PC-9 (cell line): ENCODE data around the gene SPOCK3. TPM values are rescaled to one million over a fixed set of nuclear protein-coding genes. Genes with fewer than 3 reads are reported as not detected.

Experiments used
- BruUV-seq: library from RNA; stranded (reverse); fragments of 400-500 nt; replicated peaks from 2 replicates; lab custom pipeline; 2021; lab: Mats Ljungman, UMichigan
- CTCF ChIA-PET: fragments of 300-600 bp; sonication (Branson Sonifier 250); formaldehyde crosslinking; loops from one replicate; lab custom pipeline; 2022; ENCODE audit warnings: antibody characterized with exemption; lab: Charles Lee
- POLR2A ChIA-PET: fragments of 300-600 bp; sonication (Branson Sonifier 250); formaldehyde crosslinking; loops from one replicate; lab custom pipeline; 2022; ENCODE audit warnings: antibody characterized with exemption; ENCODE audit not compliant: unreplicated experiment; lab: Charles Lee
- DNase-seq, 2 experiments: peaks; one replicate each; pipeline versions ENCODE4 v3.0.0 to v3.0.0-alpha.2; 2015 to 2022; ENCODE audit warnings: mixed read lengths in 1 of 2
- H2AFZ ChIP-seq: fragments of 200-600 bp; sonication (generic); 2 replicates; pipeline ENCODE4 v1.8.1; 2017; ENCODE audit warnings: antibody characterized with exemption
- H3F3A ChIP-seq: fragments of 200-600 bp; sonication (generic); 2 replicates; pipeline ENCODE4 v1.8.1; 2017; ENCODE audit warnings: antibody characterized with exemption, mild to moderate bottlenecking, low read depth; ENCODE audit not compliant: insufficient read depth
- H3K27ac ChIP-seq: fragments of 200-600 bp; sonication (generic); 2 replicates; pipeline ENCODE4 v1.6.1; 2016; ENCODE audit warnings: mixed run types
- H3K27me3 ChIP-seq: fragments of 200-600 bp; sonication (generic); 2 replicates; pipeline ENCODE4 v1.6.1; 2016; ENCODE audit warnings: low read depth, mixed run types; ENCODE audit not compliant: insufficient read depth
- H3K36me3 ChIP-seq: fragments of 200-600 bp; sonication (generic); 2 replicates; pipeline ENCODE4 v1.6.1; 2016; ENCODE audit warnings: low read depth, mixed run types
- H3K4me1 ChIP-seq: fragments of 200-600 bp; sonication (generic); replicated peaks from 2 replicates; pipeline ENCODE4 v1.6.1; 2016; ENCODE audit warnings: mixed run types; ENCODE audit not compliant: insufficient read depth
- H3K4me2 ChIP-seq: fragments of 200-600 bp; sonication (generic); 2 replicates; pipeline ENCODE4 v1.6.1; 2017; ENCODE audit warnings: mixed run types
- H3K4me3 ChIP-seq: fragments of 200-600 bp; sonication (generic); 2 replicates; pipeline ENCODE4 v1.6.1; 2016; ENCODE audit warnings: mixed run types
- H3K79me2 ChIP-seq: fragments of 200-600 bp; sonication (generic); 2 replicates; pipeline ENCODE4 v1.6.1; 2017; ENCODE audit warnings: low read depth, mixed run types
- H3K9me2 ChIP-seq: fragments of 200-600 bp; sonication (generic); 2 replicates; pipeline ENCODE4 v1.8.1; 2017; ENCODE audit warnings: mild to moderate bottlenecking; ENCODE audit not compliant: insufficient read depth
- H3K9me3 ChIP-seq: fragments of 200-600 bp; sonication (generic); 2 replicates; pipeline ENCODE4 v1.8.1; 2016; ENCODE audit warnings: low read depth; ENCODE audit not compliant: insufficient read depth
- H4K20me1 ChIP-seq: fragments of 200-600 bp; sonication (generic); 2 replicates; pipeline ENCODE4 v1.8.1; 2017; ENCODE audit not compliant: insufficient read depth
- CTCF ChIP-seq: fragments of 200-600 bp; sonication (generic); conservative IDR thresholded peaks from 2 replicates; pipeline ENCODE4 v1.6.1; 2017; ENCODE audit warnings: mixed run types, antibody characterized with exemption, mild to moderate bottlenecking, moderate library complexity
- EZH2 ChIP-seq: fragments of 200-600 bp; sonication (generic); IDR thresholded peaks from 2 replicates; pipeline ENCODE4 v1.8.0; 2017; ENCODE audit warnings: antibody characterized with exemption, low read depth
- intact Hi-C: fragments of 100-400 bp; cut with micrococcal nuclease; formaldehyde crosslinking; loops from one replicate; pipeline ENCODE4 v1.10.0; 2022; ENCODE audit not compliant: unreplicated experiment
- total RNA-seq: library from RNA; stranded (reverse); gene quantifications from 2 replicates; pipeline ENCODE4 v1.2.3, GENCODE V29; 2021

Gene SPOCK3
- total RNA-seq, 1 experiment from 2014 or later: not detected

- Histone ChIP-seq H3K4me1 (no peaks in the 10 kb centered on the region), H3K9me2 (no peaks in the 10 kb centered on the region), H2AFZ (no peak overlapping the region), H3K36me3 (no peaks in the 10 kb centered on the region), H3K79me2 (no peaks in the 10 kb centered on the region), H3K9me3 (no peaks in the 10 kb centered on the region), H3K4me3 (no peak overlapping the region), H3K4me2 (no peak overlapping the region), H4K20me1 (no peaks in the 10 kb centered on the region), H3K27me3 (no peaks in the 10 kb centered on the region), H3K27ac (no peak overlapping the region), H3F3A (no peaks in the 10 kb centered on the region)
- no peak for DNase-seq
- BruUV-seq: no TSS peak
- TF ChIP-seq CTCF: no peak
- no peak for TF ChIP-seq EZH2
- CTCF ChIA-PET: no interaction called here
- POLR2A ChIA-PET: no interaction called here
- intact Hi-C loops: no loop called here
Measured at GRCh38 chr4:166734797-166735196, 499.5 kb downstream of the SPOCK3 start.

GRCh38 chr4:166733686-166734085, 500.6 kb downstream of the SPOCK3 start:
- TF ChIP-seq CTCF (no peak), EZH2 (no peak)
- H3K27ac ChIP-seq: no peak overlapping the region
- no peak overlapping the region for H3K4me3 ChIP-seq
- DNase-seq: no peak
- no peaks in the 10 kb centered on the region for H3K9me2 ChIP-seq
- intact Hi-C loops: no loop called here
- ChIA-PET POLR2A (no interaction called here), CTCF (no interaction called here)
- H3K27me3 ChIP-seq: no peaks in the 10 kb centered on the region
- no TSS peak for BruUV-seq
- no peak overlapping the region for H3K4me2 ChIP-seq
- H2AFZ ChIP-seq: no peak overlapping the region
- no peaks in the 10 kb centered on the region for H4K20me1 ChIP-seq
- H3K79me2 ChIP-seq: no peaks in the 10 kb centered on the region
- H3K9me3 ChIP-seq: no peaks in the 10 kb centered on the region
- no peaks in the 10 kb centered on the region for H3K4me1 ChIP-seq
- H3F3A ChIP-seq: no peaks in the 10 kb centered on the region
- H3K36me3 ChIP-seq: no peaks in the 10 kb centered on the region

- CTCF ChIA-PET: no interaction called here
- no peaks in the 10 kb centered on the region for H3K9me3 ChIP-seq
Measured at GRCh38 chr4:166726832-166727231, 507.5 kb downstream of the SPOCK3 start.

More at GRCh38 chr4:166726832-166727231, 507.5 kb downstream of the SPOCK3 start:
- Histone ChIP-seq H3F3A (no peaks in the 10 kb centered on the region), H3K36me3 (no peaks in the 10 kb centered on the region), H2AFZ (no peak overlapping the region), H3K27me3 (no peaks in the 10 kb centered on the region), H3K27ac (no peak overlapping the region), H3K9me2 (no peaks in the 10 kb centered on the region), H3K4me3 (no peak overlapping the region), H4K20me1 (no peaks in the 10 kb centered on the region), H3K4me1 (no peaks in the 10 kb centered on the region), H3K4me2 (no peak overlapping the region), H3K79me2 (no peaks in the 10 kb centered on the region)
- POLR2A ChIA-PET: no interaction called here
- TF ChIP-seq EZH2: no peak
- no peak for TF ChIP-seq CTCF
- intact Hi-C loops: no loop called here
- BruUV-seq: no TSS peak
- DNase-seq: no peak
